GM23248 (cell line): Measurements from ENCODE around the gene CRYBB1. TPM values are rescaled to one million over a fixed set of nuclear protein-coding genes. Genes with fewer than 3 reads are reported as not detected.
A peak's percentile ranks its signal among the peaks of the same experiment; 100 is the strongest.

Experiments used
- DNase-seq: peaks from one replicate; pipeline ENCODE4 v3.0.0-alpha.2; 2015
- H2AFZ ChIP-seq: fragments of 200-600 bp; sonication (generic); 2 replicates; pipeline ENCODE4 v1.6.1; 2016; ENCODE audit warnings: antibody characterized with exemption
- H3F3A ChIP-seq: fragments of 200-600 bp; sonication (generic); 2 replicates; pipeline ENCODE4 v1.6.1; 2016; ENCODE audit warnings: mild to moderate bottlenecking, antibody characterized with exemption, mixed run types; ENCODE audit not compliant: insufficient read depth
- H3K27ac ChIP-seq: fragments of 200-600 bp; sonication (generic); 2 replicates; pipeline ENCODE4 v1.5.1; 2016; ENCODE audit warnings: mild to moderate bottlenecking
- H3K27me3 ChIP-seq: fragments of 200-600 bp; sonication (generic); replicated peaks from 2 replicates; pipeline ENCODE4 v1.6.1; 2016; ENCODE audit warnings: mild to moderate bottlenecking; ENCODE audit not compliant: insufficient read depth
- H3K36me3 ChIP-seq: fragments of 200-600 bp; sonication (generic); 2 replicates; pipeline ENCODE4 v1.6.1; 2016; ENCODE audit warnings: low read depth, mild to moderate bottlenecking
- H3K4me1 ChIP-seq: fragments of 200-600 bp; sonication (generic); 2 replicates; pipeline ENCODE4 v1.6.1; 2016; ENCODE audit warnings: mild to moderate bottlenecking; ENCODE audit not compliant: insufficient read depth
- H3K4me2 ChIP-seq: fragments of 200-600 bp; sonication (generic); one replicate; pipeline ENCODE4 v1.6.1; 2016; ENCODE audit warnings: mild to moderate bottlenecking; ENCODE audit not compliant: unreplicated experiment
- H3K4me3 ChIP-seq: fragments of 200-600 bp; sonication (generic); 2 replicates; pipeline ENCODE4 v1.5.1; 2016; ENCODE audit warnings: mild to moderate bottlenecking
- H3K79me2 ChIP-seq: fragments of 200-600 bp; sonication (generic); 2 replicates; pipeline ENCODE4 v1.6.1; 2016; ENCODE audit warnings: mild to moderate bottlenecking; ENCODE audit not compliant: insufficient read depth
- H3K9ac ChIP-seq: fragments of 200-600 bp; sonication (generic); 2 replicates; pipeline ENCODE4 v1.6.1; 2016; ENCODE audit warnings: mild to moderate bottlenecking
- H3K9me2 ChIP-seq: fragments of 200-600 bp; sonication (generic); 2 replicates; pipeline ENCODE4 v1.6.1; 2016; ENCODE audit warnings: mixed run types, mild to moderate bottlenecking, moderate library complexity; ENCODE audit not compliant: insufficient read depth
- H3K9me3 ChIP-seq: fragments of 200-600 bp; sonication (generic); one replicate; pipeline ENCODE4 v1.6.1; 2017; ENCODE audit warnings: low read depth
- H4K20me1 ChIP-seq: fragments of 200-600 bp; sonication (generic); 2 replicates; pipeline ENCODE4 v1.6.0; 2016; ENCODE audit not compliant: insufficient read depth
- EZH2 ChIP-seq: fragments of 200-600 bp; sonication (generic); IDR thresholded peaks from 2 replicates; pipeline ENCODE4 v1.6.1; 2018; ENCODE audit warnings: antibody characterized with exemption, mild to moderate bottlenecking; ENCODE audit not compliant: insufficient read depth, poor library complexity, severe bottlenecking
- EZH2phosphoT487 ChIP-seq: fragments of 200-600 bp; sonication (generic); IDR thresholded peaks from 2 replicates; pipeline ENCODE4 v1.6.1; 2018; ENCODE audit warnings: antibody characterized with exemption, moderate library complexity, mild to moderate bottlenecking, low read depth; ENCODE audit not compliant: insufficient read depth
- WGBS, 2 experiments: methylation state at CpG; one replicate each; pipeline ENCODE4 v1.1.6; 2015 to 2017; ENCODE audit warnings: low lambda C conversion rate in 2 of 2, low coverage in 1 of 2; ENCODE audit errors: missing lambda C conversion rate in 2 of 2; 5-methylcytosine and 5-hydroxymethylcytosine counted together
- in situ Hi-C: fragments of 300-500 bp; cut with MboI; formaldehyde crosslinking; loops from 2 replicates; pipeline ENCODE4 v1.15.0; 2020
- polyA plus RNA-seq: library from polyadenylated mRNA; unstranded; fragments of >200 nt; fragmentation: Nextera tagmentation; extraction: Ambion mirVana; gene quantifications from 2 replicates; pipeline ENCODE4 v1.2.1, GENCODE V29; 2016
- total RNA-seq: library from RNA; depleted of rRNA; stranded (reverse); fragments of >200 nt; shearing (Covaris generic); gene quantifications from 2 replicates; pipeline ENCODE4 v1.2.3, GENCODE V29; 2014

The CRYBB1 gene
- total and polyA plus RNA-seq, 2 experiments from 2014 or later = not detected

GRCh38 chr22:26612652-26613051 is 5.2 kb downstream of the CRYBB1 start:
- DNase-seq = no peak
- Histone ChIP-seq H2AFZ (no peak overlapping the region), H3K4me1 (peaks cover 11% of the 10 kb centered on the region), H3K79me2 (no peaks in the 10 kb centered on the region), H3K27me3 (0 out of 2 replicates have a peak, but pooled peaks cover 7% of the 10 kb centered on the region), H3K27ac (no peak overlapping the region), H3K4me3 (no peak overlapping the region), H3K36me3 (no peaks in the 10 kb centered on the region), H4K20me1 (no peaks in the 10 kb centered on the region), H3F3A (no peaks in the 10 kb centered on the region), H3K4me2 (no peak overlapping the region), H3K9ac (no peak overlapping the region), H3K9me3 (no peaks in the 10 kb centered on the region), H3K9me2 (no peaks in the 10 kb centered on the region)
- WGBS, 2 experiments = 81 to 83% methylated on average over 4 of the region's 4 CpGs
- TF ChIP-seq EZH2 = no peak
- no peak for TF ChIP-seq EZH2phosphoT487
- in situ Hi-C loops = no loop called here

GRCh38 chr22:26610996-26611395 is 6.8 kb downstream of the CRYBB1 start:
- DNase-seq = peak; percentile 47
- WGBS, 2 experiments = 37 to 42% methylated on average over 2 of the region's 2 CpGs
- Histone ChIP-seq H3K36me3 (no peaks in the 10 kb centered on the region), H3K4me2 (peak overlapping the region; percentile 5), H3K4me3 (no peak overlapping the region), H3K27me3 (0 out of 2 replicates have a peak, but pooled peaks cover 7% of the 10 kb centered on the region), H3K27ac (no peak overlapping the region), H3K9me2 (no peaks in the 10 kb centered on the region), H3K9ac (no peak overlapping the region), H3K4me1 (peaks cover 11% of the 10 kb centered on the region), H2AFZ (0 out of 2 replicates have a peak overlapping the region, but pooled peaks have one; percentile 3), H3F3A (no peaks in the 10 kb centered on the region), H3K9me3 (no peaks in the 10 kb centered on the region), H3K79me2 (no peaks in the 10 kb centered on the region), H4K20me1 (no peaks in the 10 kb centered on the region)
- in situ Hi-C loops = no loop called here
- TF ChIP-seq EZH2 = no peak

DNA sequence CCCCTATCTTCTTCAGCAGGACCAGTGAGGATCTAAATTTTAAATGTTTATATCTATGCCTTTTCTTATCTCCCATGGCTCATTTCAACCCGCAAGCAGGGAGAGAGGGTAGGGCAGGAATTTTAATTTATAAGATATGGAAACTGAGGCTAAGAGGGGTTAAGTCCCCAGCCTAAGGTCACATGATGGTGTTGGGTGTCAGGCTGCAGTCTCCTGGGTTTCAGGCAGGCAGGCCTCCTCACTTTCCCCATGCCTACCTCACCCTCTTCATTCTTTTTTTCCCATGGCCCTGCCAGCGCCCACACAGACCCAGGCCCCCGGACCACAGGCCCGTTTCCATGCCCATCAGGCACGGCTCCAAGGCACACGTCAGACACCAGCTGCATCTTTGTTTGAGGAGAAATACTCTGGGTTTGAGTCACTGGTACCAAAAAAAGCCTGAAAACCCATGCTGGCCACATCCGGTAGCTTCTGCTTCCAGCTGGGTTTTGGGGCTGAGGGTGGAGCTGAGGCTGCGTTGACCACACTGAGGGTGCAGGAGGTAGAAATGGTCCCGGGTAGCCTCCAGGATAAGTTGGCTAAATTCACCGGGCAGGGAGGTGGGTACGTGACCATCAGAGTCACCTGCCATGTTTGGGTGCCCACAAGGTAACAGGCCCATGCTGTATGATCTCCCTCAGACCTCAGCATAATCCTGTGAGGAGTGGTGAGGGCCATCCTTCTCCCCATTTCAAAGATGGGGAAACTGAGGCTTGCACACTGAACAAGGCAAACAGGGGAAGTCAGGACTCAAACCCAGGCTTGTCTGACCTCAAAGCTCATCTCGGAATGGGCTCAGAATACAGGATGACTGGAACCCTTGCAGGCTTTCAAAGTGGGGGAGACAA is 7.5 kb downstream of the CRYBB1 start:
- peak; percentile 93 for DNase-seq
- WGBS, 2 experiments = 35 to 37% methylated on average over 12 of the region's 12 CpGs
- no peaks in the 10 kb centered on the region for H4K20me1 ChIP-seq
- H3K9me3 ChIP-seq = no peaks in the 10 kb centered on the region
- peak overlapping the region; percentile 5 for H3K4me2 ChIP-seq
- H2AFZ ChIP-seq = 0 out of 2 replicates have a peak overlapping the region, but pooled peaks have one; percentile 3
- no peaks in the 10 kb centered on the region for H3K36me3 ChIP-seq
- H3K4me3 ChIP-seq = no peak overlapping the region
- no peak for TF ChIP-seq EZH2phosphoT487
- TF ChIP-seq EZH2 = no peak
- no peaks in the 10 kb centered on the region for H3K79me2 ChIP-seq
- H3K27ac ChIP-seq = peak overlapping the region; percentile 23
- in situ Hi-C loops = no loop called here
- H3F3A ChIP-seq = no peaks in the 10 kb centered on the region
- H3K9ac ChIP-seq = no peak overlapping the region
- 0 out of 2 replicates have a peak, but pooled peaks cover 7% of the 10 kb centered on the region for H3K27me3 ChIP-seq
- peaks cover 11% of the 10 kb centered on the region for H3K4me1 ChIP-seq
- no peaks in the 10 kb centered on the region for H3K9me2 ChIP-seq

GRCh38 chr22:26609287-26609686 is 8.5 kb downstream of the CRYBB1 start:
- Histone ChIP-seq H3F3A (no peaks in the 10 kb centered on the region), H4K20me1 (no peaks in the 10 kb centered on the region), H3K9ac (no peak overlapping the region), H3K9me3 (no peaks in the 10 kb centered on the region), H3K27ac (no peak overlapping the region), H3K79me2 (no peaks in the 10 kb centered on the region), H3K4me1 (peaks cover 11% of the 10 kb centered on the region), H3K9me2 (no peaks in the 10 kb centered on the region), H3K4me3 (no peak overlapping the region), H3K27me3 (0 out of 2 replicates have a peak, but pooled peaks cover 2% of the 10 kb centered on the region), H3K4me2 (no peak overlapping the region), H3K36me3 (no peaks in the 10 kb centered on the region), H2AFZ (no peak overlapping the region)
- no peak for DNase-seq
- 67 to 79% methylated on average over 2 of the region's 2 CpGs for WGBS, 2 experiments
- TF ChIP-seq EZH2phosphoT487 (no peak), EZH2 (no peak)
- in situ Hi-C loops = no loop called here
